ENCODE data around the gene KIRREL3.
"Not testable (repeated sequence)": the region's sequence is repeated elsewhere in the genome, so short reads cannot be mapped to it uniquely, and the experiment has no call there.

KIRREL3 gene

DNA sequence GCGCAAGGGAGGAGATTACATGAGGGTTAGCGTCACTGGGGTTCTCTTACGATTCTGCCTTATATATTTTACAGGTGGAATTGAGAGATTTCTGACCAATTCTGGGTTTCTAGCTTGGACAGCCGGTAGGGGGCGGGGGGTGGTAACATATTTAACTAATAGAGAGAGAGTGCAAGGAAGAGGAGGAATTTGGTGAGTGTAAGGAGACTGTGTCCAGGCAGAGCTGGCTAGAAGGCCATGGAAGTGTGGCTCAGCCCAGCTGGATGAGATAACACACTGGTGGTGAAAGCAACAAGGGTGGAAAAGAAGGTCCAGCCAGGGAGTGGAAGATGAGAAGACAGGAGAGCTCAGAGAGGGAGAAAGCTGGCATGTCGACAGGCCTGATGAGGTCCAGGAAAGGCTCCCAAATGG, 588.6 kb downstream of the KIRREL3 start:
- no peak for DNase-seq

DNA sequence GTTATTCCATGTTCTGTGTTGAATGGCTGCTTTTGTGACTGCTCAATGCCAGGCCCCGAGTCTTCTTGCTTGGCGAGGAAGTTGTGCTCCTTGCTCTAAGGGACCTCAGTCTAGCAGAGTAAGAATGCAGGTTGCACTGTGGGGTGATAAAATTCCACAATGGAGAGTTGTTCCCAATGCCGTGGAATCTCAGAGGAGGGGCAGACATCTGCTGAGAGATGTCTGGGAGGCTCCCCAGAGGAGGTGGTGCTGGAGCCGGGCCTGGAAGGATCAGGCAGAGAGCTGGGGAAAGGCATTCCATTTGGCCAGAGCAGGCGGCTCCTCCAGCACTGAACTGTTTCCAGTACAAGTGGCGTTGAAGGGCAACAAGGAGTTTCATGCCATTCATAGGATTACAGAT, 589.9 kb downstream of the KIRREL3 start:
- DNase-seq: no peak

DNA sequence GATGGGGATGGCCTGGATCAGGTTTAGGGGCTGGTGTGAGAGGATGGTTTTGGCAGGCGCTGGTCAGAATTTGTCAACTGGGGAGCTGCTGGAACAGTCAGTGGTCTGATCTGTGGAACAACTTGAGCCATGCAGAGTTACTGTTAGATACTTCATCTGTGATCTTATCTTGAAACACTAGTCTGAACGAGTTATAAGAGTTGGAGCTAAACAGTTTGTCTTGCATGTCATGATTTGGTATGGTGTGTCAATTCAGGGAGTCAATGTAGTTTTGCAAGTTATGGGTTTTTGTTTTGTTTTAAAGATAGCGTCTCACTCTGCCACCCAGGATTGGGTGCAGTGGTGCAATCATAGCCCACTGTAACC, 591.0 kb downstream of the KIRREL3 start:
- no peak for DNase-seq

DNA sequence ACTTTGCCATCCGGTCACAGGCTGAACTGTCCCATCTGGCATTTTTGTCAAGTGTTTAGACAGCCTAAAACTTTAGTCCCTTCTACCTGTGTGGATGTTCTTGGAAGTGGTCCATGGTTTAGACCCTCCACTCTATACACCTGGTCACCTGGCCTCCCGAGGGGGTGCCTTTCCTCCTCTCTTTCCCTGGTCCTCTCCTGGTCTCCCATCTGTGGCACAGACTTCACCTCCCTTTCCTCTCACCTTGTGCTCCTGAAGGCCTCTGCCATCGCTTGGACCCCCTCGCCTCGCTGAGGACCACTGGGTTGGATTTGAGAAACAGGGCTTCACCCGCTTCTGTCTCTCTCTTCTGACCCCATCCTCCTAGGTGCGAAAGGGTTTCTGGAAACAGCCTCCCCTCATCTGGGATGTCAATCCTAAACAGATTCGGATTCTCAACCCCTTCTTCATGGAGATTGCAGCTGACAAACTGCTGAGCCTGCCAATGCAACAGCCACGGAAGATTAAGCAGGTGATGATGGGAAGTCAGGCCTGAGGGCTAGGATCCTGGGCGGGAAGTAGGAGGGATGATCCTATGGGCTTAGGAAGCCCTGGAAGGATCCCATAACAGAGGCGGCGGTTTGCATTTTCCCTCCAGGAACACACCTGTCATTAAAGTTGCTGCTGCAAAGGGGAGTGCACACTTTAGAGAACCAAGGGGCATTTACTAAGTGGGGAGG, 591.5 kb downstream of the KIRREL3 start:
- DNase-seq: no peak

DNA sequence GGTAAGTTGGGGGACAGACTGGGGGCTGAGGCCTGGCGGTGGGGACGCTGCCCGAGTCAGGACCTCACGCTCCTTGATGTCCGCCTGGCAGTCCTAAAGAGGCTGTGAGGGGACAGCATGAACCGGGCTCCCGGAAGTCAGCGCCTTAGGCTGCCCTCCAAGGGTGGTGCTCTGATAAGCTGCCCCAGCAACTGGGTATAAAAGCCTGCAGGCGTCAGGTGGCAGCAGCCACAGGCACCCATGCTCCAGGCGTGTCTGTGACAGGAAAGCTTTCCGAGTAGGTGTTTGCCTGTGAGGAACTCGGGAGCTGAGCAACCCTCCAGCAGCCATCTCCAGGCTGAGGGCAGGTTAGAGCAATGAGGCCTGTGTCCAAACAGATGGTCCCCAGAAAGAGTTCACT, 592.1 kb downstream of the KIRREL3 start:
- no peak for DNase-seq

DNA sequence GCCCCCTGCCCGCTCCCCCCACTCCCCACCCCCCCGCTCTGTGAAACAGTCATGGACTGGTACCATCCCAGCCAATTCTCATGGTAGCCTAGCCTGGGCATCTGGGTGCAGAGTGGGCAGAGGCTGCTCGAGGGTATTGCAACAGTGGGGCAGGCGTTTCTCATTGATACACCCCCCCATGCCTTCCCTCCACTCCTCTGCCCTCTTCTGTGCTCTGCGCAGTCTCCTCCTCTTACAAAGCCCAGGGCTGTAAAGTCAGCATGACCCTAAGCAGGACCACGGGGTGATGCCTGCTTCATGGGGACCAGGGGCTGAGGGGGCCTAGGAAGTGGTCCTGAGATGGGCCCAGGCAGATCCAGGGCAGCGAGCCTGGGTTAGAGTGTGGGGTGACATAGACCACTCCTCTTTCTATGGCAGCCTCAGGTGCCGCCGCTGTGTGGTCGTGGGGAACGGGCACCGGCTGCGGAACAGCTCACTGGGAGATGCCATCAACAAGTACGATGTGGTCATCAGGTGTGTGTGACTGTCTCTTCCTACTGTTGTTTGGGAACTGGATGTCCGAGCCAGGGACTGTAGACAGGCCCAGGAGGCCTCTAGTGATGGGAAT, 592.8 kb downstream of the KIRREL3 start:
- no peak for DNase-seq

DNA sequence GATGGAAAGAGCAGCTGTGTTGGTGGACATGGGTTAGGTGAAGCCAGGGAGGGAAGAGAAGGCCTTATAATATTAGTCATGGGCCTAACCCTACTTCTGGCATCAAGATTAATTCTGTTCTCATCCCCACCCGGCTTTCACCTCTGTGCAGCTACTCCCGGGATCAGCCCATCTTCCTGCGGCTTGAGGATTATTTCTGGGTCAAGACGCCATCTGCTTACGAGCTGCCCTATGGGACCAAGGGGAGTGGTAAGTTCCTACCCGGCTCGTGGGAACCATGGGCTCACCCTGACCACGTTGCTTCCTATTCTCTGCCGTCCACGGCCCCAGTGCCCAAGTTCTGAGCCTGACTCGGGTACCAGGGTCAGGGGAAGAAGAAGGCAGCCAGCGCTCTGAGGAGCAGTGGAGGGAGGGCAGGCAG, 593.5 kb downstream of the KIRREL3 start:
- DNase-seq: no peak

DNA sequence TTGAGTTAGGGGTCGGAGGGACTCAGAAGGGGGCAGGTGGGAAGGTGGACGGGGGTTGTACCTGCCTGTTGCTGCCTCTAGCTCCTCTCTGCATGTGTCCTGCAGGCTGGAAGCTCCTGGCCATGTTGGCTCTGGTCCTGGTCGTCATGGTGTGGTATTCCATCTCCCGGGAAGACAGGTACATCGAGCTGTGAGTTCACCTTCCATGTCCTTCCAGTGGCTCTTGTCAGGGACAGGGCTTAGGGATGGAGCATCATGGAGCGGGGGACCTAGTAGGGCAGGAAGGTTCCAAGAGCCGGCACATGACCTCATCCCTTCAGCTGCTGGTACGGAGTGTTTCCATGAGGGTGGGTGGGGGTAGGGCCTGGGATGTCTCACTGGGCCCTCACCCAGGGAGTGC, 594.2 kb downstream of the KIRREL3 start:
- DNase-seq: no peak

DNA sequence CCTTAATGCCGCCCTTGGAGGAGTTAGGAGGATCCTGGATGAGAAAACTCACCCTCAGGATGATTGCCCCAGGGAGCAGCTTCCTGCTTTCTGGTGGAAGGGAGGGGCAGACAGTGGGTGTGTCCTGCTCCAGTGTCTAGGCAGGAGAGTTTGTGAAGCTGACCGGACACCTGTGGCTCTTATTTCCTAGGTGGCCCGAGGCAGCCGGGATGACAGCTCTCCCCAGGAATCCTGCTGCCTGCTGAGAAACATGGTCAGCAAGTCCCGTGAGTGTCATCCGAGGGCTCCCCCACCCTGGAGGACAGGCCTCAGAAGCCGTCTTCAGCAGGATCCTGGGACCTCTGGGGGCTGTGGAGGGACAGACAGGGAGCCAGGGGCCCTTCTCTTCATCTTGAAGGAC, 594.7 kb downstream of the KIRREL3 start:
- DNase-seq: no peak

DNA sequence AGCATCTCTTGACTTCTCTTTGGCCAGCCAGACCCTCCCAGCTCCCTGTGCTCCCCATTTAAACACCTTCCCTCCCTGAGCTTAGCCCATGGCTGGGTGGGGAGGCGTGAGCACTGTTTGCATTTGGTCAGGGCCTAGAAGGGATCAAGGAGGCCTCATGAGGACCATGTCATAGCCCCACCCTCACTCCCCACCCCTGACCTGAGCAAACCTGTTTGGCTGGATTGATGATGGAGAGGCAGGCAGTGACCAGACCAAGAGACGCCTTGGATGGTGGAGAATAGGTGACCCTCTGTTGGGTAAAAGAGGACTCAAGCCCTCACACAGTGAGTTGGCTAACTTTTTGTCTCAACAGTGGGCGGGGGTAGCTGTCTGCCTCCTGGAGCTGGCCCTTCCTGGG, 595.2 kb downstream of the KIRREL3 start:
- DNase-seq: no peak

DNA sequence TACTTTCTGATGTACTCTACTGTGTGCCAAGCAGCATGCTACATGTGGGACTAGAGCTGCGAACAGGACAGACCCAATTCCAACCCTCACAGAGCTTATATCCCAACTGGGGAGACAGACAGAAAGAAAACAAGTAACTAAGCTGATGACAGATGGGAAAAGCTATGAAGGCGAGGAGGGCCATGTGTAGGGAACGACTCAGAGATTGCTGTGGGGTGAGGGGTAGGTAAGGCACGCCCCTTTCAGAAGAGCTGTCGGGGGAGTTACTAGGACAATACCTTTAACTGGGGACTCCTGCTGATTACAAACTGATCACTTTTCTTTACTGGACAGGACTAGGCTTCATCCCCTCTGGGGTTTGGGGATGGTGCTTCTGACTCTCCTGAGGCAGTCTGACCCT, 596.2 kb downstream of the KIRREL3 start:
- no peak for DNase-seq

DNA sequence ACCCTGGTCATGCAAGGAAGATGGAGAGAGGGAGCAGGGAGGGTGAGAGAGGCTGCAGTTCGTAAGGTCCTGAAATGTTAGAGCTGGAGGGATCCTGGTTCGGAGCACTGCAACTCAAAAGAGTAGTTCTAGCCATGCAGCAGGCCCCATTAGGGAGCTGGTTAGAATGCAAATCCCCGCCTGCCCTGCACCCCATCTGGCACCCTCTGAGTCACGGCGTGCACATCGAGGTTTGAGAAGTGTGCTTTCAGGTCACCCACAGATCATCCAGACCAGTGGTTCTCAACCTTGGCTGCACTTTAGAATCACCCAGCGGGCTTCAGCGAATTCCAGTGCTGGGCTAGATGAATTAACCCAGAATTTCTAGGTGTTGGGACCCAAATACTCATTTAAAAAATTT, 596.9 kb downstream of the KIRREL3 start:
- DNase-seq: no peak

DNA sequence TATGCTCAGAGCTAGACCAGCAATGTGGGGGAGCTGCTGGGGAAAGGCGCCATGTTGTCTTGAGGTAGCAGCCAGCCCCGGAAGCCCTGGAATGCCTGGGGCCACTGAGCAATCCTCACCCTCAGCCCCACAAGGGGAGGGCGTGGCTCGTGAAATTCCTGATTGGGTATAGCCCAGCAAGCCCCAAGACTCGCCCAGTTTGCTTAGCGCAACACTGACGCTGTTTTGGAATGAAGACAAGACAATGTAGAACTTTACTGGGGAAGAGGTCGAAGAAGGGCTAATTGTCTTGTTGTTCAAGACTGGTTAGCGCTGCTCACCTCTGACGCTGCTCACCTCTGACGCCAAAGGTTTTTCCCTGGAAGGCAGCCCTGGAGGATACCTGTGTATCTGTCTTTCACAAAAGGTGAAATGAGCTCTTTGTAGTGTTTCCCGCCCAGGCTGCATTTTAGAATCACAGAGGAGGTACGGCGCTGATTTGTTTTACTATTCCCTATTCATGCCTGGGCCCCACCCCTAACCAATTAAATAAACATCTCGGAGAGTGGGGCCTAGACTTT, 597.5 kb downstream of the KIRREL3 start:
- DNase-seq: no peak

DNA sequence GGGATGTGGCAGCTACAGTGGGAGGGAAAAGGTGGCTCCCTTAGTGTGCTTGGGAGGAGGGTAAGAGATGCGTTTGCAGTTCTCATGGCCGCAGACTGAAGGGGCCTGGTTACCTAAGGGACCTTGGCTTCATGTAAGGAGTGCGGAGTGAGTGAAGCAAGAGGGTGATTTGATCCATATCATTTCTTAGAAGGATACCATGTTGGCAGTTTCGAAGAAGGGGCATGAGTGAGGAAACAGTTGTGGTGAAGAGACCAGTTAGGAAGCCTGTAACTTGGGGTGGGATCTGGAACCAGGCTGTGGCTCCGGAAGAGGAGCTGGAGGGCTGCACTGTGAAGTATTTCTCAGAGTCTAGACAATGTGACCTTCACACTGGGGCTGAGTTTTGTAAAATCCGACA, 600.1 kb downstream of the KIRREL3 start:
- DNase-seq: no peak

DNA sequence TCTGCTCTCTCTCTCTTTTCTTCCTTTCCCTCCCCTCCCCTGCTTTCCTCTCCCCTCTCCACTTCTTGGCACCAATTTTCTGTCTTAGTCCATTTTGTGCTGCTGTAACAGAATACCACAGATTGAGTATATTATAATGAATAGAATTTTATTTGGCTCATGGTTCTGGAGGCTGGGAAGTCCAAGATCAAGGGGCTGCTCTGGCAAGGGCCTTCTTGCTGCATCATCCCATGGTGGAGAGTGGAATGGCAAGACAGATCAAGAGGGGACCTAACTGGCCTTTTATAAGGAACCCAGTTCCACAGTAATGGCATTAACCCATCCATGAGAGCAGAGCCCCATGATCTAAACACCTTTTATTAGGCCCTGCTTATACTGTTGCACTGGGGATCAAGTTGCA, 600.6 kb downstream of the KIRREL3 start:
- DNase-seq: no peak

DNA sequence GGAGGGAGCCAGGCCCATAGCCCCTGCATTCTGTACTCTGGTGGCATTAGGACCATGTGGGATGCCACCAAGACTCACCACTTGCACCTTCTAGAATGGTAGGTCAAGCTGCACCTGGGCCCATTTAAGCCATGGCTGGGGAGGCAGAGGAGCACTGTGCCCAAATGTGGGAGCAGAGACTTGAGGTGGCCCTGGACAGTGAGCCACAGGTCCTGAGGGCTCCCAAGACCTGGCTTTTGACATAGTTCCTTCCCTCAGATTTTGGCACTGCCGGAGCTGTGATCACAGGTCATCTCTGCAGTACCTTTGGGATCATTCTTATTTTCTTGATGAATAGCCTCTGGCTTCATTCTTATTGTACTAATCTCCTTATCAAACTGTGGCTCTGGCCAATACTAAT, 601.8 kb downstream of the KIRREL3 start:
- DNase-seq: no peak

DNA sequence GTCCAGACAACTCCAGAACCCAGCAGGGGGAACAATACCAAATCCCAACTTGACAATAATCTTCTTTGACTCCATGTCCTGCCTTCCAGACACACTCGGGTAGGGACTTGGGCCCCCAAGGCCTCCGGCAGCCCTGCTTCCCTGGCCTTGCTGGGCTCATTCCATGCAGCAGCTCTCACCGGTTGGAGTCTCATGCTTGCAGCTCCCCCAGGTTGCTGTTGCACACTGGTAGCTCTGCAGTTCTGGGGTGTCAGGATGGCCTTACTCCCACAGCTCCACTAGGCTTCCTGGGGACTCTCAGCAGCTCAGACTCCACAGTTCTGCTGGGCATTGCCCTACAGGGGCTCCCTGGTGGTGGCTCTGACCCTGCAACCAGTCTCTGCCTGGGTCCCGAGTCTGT, 602.3 kb downstream of the KIRREL3 start:
- DNase-seq: no peak

DNA sequence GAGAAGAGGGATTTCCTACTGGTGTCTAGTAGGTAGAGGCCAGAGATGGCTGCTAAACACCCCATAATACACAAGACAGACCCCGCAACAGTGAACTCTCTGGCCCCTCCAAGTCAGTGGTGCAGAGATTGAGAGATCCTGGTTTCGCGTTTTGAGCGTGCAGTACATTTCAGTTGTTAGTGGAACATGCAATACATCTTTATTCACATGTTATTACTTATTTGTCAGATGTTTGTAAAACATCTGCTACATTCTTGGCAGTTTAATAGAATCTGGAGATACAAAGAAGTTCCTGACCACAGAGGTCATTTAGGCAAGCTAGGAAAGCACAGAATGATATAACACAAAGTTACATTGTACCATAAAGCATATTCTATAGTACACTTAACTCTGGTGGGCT, 603.6 kb downstream of the KIRREL3 start:
- no peak for DNase-seq

DNA sequence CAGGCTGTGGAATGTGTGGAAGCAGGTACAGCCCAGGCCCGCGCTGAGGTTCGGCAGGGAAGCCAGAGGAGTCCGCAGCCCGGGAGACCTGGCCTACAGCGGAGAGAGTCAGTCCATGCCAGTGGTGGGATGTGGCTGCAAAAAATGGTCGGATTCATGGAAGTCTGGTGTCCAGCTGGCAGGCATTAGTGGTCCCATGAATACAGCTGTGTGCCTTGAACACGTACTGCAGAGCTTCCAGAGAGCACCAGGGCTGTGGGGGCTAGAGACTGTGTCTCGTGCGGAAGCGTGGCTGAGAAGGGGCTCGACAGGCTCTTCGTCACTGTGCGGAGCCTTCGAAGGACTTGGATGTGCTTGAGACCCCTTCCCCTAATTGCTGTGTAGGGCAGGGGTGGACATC, 604.3 kb downstream of the KIRREL3 start:
- not testable (repeated sequence) for DNase-seq

DNA sequence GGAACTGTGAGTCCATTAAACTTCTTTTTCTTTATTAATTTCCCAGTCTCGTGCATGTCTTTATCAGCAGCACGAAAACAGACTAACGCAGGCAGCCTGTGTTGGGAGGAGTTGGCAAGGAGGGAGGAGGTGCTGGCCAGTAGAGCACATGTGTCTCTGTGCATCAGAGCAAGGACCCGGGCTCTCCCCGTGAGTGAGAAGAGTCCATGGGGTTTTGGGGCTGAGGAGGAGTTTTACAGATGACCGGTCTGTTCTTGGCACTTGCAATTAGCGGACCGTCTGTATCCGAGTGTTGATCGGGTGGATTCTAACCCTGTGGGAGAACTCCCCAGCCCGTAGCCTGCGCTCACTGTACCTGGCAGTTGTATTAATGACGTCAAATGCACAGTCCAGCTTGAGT, 604.8 kb downstream of the KIRREL3 start:
- not testable (repeated sequence) for DNase-seq

DNA sequence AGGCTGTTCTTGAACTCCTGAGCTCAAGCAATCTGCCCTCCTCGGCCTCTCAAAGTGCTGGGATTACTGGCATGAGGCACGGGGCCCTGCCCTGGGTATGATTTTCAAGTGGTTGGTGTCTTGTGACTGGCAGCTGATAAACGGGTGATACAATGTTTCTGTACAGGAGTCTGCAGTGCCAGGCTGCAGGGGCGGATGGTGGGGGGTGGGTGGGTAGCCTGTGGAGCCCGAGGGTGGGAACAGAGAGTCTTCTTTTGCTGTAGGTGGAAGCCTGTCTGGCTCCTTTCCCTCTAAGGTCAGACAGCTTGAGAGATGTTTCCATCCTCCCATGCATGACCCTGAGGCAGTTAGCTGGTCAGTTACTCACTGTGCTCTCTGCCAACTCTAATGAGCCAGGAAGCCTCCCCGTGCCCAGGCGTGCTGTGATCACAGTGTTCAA, 605.9 kb downstream of the KIRREL3 start:
- not testable (repeated sequence) for DNase-seq

DNA sequence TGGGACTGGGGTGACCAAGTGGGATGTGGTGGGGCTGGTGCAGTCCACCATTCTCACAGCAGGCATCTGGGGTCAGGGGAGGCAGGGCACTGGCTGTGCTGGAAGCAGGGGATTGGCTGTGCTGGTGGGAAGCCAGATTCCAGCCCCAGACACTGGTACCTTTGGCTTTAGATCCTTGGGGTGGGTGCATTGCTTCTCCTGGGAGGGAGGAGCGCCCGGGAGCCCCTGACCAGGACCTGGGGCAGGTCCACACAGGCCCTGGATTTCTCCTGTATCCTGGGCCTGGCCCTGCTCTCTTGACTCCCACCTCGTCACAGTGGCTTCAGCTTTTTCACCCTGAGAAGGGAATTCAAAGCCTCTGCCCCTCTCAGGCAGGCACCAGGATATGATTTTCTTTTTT, 606.5 kb downstream of the KIRREL3 start:
- DNase-seq: no peak

DNA sequence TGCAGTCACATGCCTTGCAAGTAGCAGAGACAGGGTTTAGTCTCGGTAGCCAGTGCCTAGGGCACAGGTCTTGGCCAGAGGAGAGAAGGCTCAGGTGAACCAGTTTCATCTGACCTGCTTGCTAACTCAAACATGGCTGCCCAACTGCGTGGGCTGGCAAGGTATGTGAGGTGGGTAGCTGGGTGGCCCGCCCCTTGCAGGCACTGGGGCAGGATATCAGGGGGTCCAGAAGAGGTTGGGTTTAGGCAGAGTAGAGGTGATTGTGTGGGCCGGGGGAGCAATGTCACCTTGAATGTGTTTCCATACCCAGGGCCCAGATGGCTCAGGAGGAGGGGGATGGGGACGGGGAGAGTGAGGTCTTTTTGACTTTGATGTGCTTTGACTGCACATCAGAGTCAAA, 607.4 kb downstream of the KIRREL3 start:
- no peak for DNase-seq

DNA sequence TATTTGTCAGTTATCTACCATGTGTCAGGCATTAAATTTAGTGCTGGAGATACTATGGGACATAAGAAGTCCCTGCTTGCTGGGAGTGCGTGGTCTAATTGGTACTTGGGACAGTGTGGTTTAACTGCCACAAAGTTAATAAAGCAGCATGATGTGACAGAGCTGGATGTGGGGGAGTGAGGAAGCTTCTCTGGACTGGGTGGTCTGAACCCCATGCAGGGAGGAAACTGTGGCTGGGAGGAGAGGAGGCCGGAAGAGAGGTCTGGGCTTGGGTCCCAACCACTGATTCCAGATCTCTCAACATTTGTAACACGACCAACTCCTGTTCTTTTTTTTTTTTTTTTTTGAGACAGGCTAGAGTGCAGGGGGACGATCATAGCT, 607.9 kb downstream of the KIRREL3 start:
- DNase-seq: no peak
